ENCODE data around the gene OR6C65.
A peak's percentile ranks its signal among the peaks of the same experiment; 100 is the strongest.
"Not testable (repeated sequence)": the region's sequence is repeated elsewhere in the genome, so short reads cannot be mapped to it uniquely, and the experiment has no call there.

The OR6C65 gene

GRCh38 chr12:55416961-55417360 lies 16.6 kb downstream of the OR6C65 start:
- no peak for TF ChIP-seq Cebpa-rat (IDR thresholded peaks at IDR 0.05)
- H4K20me1 ChIP-seq, result no peaks in the 10 kb centered on the region

GRCh38 chr12:55420307-55420962 lies 20.1 kb downstream of the OR6C65 start:
- H3K9ac ChIP-seq, result no peak overlapping the region
- no peak overlapping the region for H3K27ac ChIP-seq
- H3K4me2 ChIP-seq, result no peak overlapping the region
- no peaks in the 10 kb centered on the region for H3K36me3 ChIP-seq
- no peaks in the 10 kb centered on the region for H3K9me3 ChIP-seq
- H3K4me1 ChIP-seq, result no peaks in the 10 kb centered on the region
- H4K20me1 ChIP-seq, result no peaks in the 10 kb centered on the region
- no peak for TF ChIP-seq Cebpa-rat (IDR thresholded peaks at IDR 0.05)
- H3K27me3 ChIP-seq, result peaks cover 4% of the 10 kb centered on the region; the same call in 1 of the 2 replicates
- no peak overlapping the region for H3K4me3 ChIP-seq

More at GRCh38 chr12:55416961-55417360, 16.6 kb downstream of the OR6C65 start:
- Histone ChIP-seq H3K27me3 (peaks cover 10% of the 10 kb centered on the region; the same call in 1 of the 2 replicates), H3K36me3 (no peaks in the 10 kb centered on the region), H3K4me3 (no peak overlapping the region), H3K4me1 (no peaks in the 10 kb centered on the region), H3K9me3 (no peaks in the 10 kb centered on the region), H3K4me2 (no peak overlapping the region), H3K27ac (no peak overlapping the region), H3K9ac (no peak overlapping the region)

GRCh38 chr12:55425954-55426353 lies 25.6 kb downstream of the OR6C65 start, which contains the start of gene OR6C76:
TSS of gene OR6C76 (plus strand) at chr12:55426254. CDS start at chr12:55426254, 0 bp downstream.
- Histone ChIP-seq H3K4me3 (no peak within 1 kb of the TSS), H3K9me3 (no peaks in the 10 kb centered on the region), H3K4me1 (no peaks in the 10 kb centered on the region), H4K20me1 (no peaks in the 10 kb centered on the region), H3K4me2 (no peak within 1 kb of the TSS), H3K27me3 (no peaks in the 10 kb centered on the region), H3K9ac (no peak within 1 kb of the TSS), H3K27ac (no peak within 1 kb of the TSS), H3K36me3 (no peaks in the 10 kb centered on the region)
- no peak for TF ChIP-seq Cebpa-rat (IDR thresholded peaks at IDR 0.05)

- H3K4me2 ChIP-seq, result no peak overlapping the region
Measured at GRCh38 chr12:55428331-55429243, 28.3 kb downstream of the OR6C65 start.

GRCh38 chr12:55441233-55441632 lies 40.9 kb downstream of the OR6C65 start:
- not testable (repeated sequence) for H3K4me2 ChIP-seq, H3K27me3 ChIP-seq, H4K20me1 ChIP-seq, H3K27ac ChIP-seq, H3K4me3 ChIP-seq, H3K4me1 ChIP-seq, H3K9ac ChIP-seq, H3K36me3 ChIP-seq
- H3K9me3 ChIP-seq, result peaks cover 13% of the 10 kb centered on the region

More at GRCh38 chr12:55428331-55429243, 28.3 kb downstream of the OR6C65 start:
- Histone ChIP-seq H3K27me3 (no peaks in the 10 kb centered on the region), H4K20me1 (no peaks in the 10 kb centered on the region), H3K9me3 (no peaks in the 10 kb centered on the region), H3K27ac (no peak overlapping the region), H3K4me1 (no peaks in the 10 kb centered on the region), H3K9ac (no peak overlapping the region), H3K36me3 (no peaks in the 10 kb centered on the region), H3K4me3 (no peak overlapping the region)
- no peak for TF ChIP-seq Cebpa-rat (IDR thresholded peaks at IDR 0.05)

- Histone ChIP-seq H3K9ac (no peak within 1 kb of the TSS), H4K20me1 (no peaks in the 10 kb centered on the region), H3K9me3 (peaks cover 13% of the 10 kb centered on the region), H3K27me3 (no peaks in the 10 kb centered on the region), H3K4me2 (0 out of 2 replicates have a peak within 1 kb of the TSS, but pooled peaks have one; percentile 3), H3K4me3 (no peak within 1 kb of the TSS), H3K4me1 (no peaks in the 10 kb centered on the region), H3K36me3 (no peaks in the 10 kb centered on the region), H3K27ac (no peak within 1 kb of the TSS)
- no peak for TF ChIP-seq Cebpa-rat (IDR thresholded peaks at IDR 0.05)
Measured at GRCh38 chr12:55443776-55444175, 43.4 kb downstream of the OR6C65 start, which contains the start of gene OR6C2. TSS of gene OR6C2 (plus strand) at chr12:55444076. CDS start at chr12:55452214, 8,138 bp downstream.

- no peak overlapping the region for H3K4me2 ChIP-seq
- no peak overlapping the region for H3K27ac ChIP-seq
- peaks cover 12% of the 10 kb centered on the region for H3K9me3 ChIP-seq
- no peaks in the 10 kb centered on the region for H3K36me3 ChIP-seq
- no peak overlapping the region for H3K4me3 ChIP-seq
- H4K20me1 ChIP-seq, result no peaks in the 10 kb centered on the region
- no peaks in the 10 kb centered on the region for H3K4me1 ChIP-seq
- no peaks in the 10 kb centered on the region for H3K27me3 ChIP-seq
- no peak overlapping the region for H3K9ac ChIP-seq
- no peak for TF ChIP-seq Cebpa-rat (IDR thresholded peaks at IDR 0.05)
Measured at GRCh38 chr12:55445357-55445756, 45.0 kb downstream of the OR6C65 start.

- Histone ChIP-seq H4K20me1 (no peaks in the 10 kb centered on the region), H3K4me3 (no peak overlapping the region), H3K4me1 (no peaks in the 10 kb centered on the region), H3K27me3 (no peaks in the 10 kb centered on the region), H3K4me2 (no peak overlapping the region), H3K36me3 (no peaks in the 10 kb centered on the region), H3K9ac (no peak overlapping the region), H3K9me3 (peaks cover 2% of the 10 kb centered on the region), H3K27ac (no peak overlapping the region)
- no peak for TF ChIP-seq Cebpa-rat (IDR thresholded peaks at IDR 0.05)
Measured at GRCh38 chr12:55446326-55446725, 46.0 kb downstream of the OR6C65 start.

- TF ChIP-seq Cebpa-rat (IDR thresholded peaks at IDR 0.05), result no peak
- no peaks in the 10 kb centered on the region for H3K36me3 ChIP-seq
- H3K9ac ChIP-seq, result no peak overlapping the region
- no peak overlapping the region for H3K4me3 ChIP-seq
- H3K4me1 ChIP-seq, result no peaks in the 10 kb centered on the region
- H3K27ac ChIP-seq, result no peak overlapping the region
- H4K20me1 ChIP-seq, result no peaks in the 10 kb centered on the region
- no peaks in the 10 kb centered on the region for H3K27me3 ChIP-seq
- H3K4me2 ChIP-seq, result no peak overlapping the region
- no peaks in the 10 kb centered on the region for H3K9me3 ChIP-seq
Measured at GRCh38 chr12:55448825-55449224, 48.5 kb downstream of the OR6C65 start.

Data from BLaER1 (cell line).